Renal pelvis (tissue), 4 donors: Measurements from ENCODE around the gene CD4. TPM values are rescaled to one million over a fixed set of nuclear protein-coding genes. Genes with fewer than 3 reads are reported as not detected.
"Not testable (repeated sequence)": the region's sequence is repeated elsewhere in the genome, so short reads cannot be mapped to it uniquely, and the experiment has no call there.

Experiments used
- DNase-seq: peaks from one replicate; pipeline ENCODE4 v3.0.0-alpha.2; 2013
- polyA plus RNA-seq, 3 donors: library from polyadenylated mRNA; unstranded; fragments of 120-200 nt; gene quantifications; one replicate each; pipeline ENCODE4 v1.2.1, GENCODE V29; 2013; ENCODE audit not compliant: insufficient read length in 3 of 3

Gene CD4
- polyA plus RNA-seq, 3 donors = 31.0 to 33.1 (median 32.1) TPM

DNA sequence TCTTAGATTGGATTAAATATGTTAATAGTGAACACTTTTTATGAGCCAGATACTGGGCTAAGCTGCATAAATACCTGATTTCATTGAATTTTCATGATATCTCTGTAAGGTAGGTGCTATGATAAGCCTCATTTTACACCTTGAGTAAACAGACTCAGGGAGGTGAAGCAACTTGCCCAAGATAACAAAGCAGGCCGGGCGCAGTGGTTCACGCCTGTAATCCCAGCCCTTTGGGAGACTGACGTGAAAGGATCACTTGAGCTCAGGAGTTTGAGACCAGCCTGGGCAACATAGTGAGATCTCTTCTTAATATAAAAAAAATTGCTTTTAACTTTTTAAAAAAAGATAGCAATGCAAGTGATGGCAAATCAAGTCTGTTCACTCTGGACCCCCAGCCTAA is 52.7 kb downstream of the CD4 start:
- no peak for DNase-seq

DNA sequence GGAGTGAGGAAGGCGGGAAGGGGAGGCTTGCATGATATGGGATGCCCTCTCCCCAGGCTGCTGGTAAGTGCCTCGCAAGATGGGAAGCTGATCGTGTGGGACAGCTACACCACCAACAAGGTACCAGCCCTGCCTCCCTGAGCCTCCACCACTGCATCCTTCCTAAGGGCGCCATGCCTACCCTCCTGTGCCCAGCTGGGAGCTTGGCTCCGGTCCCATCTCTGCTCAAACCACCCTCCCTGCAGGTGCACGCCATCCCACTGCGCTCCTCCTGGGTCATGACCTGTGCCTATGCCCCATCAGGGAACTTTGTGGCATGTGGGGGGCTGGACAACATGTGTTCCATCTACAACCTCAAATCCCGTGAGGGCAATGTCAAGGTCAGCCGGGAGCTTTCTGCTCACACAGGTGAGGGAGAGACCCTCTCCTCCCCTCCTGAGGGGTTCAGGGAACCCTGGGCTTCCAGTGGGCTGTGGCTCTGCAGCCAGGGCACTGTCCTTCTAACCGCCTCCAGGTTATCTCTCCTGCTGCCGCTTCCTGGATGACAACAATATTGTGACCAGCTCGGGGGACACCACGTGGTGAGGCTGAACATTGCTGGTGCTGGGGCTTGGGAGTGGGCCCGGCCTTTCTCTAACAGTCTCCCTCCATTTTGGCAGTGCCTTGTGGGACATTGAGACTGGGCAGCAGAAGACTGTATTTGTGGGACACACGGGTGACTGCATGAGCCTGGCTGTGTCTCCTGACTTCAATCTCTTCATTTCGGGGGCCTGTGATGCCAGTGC is 54.0 kb downstream of the CD4 start:
- DNase-seq = no peak

DNA sequence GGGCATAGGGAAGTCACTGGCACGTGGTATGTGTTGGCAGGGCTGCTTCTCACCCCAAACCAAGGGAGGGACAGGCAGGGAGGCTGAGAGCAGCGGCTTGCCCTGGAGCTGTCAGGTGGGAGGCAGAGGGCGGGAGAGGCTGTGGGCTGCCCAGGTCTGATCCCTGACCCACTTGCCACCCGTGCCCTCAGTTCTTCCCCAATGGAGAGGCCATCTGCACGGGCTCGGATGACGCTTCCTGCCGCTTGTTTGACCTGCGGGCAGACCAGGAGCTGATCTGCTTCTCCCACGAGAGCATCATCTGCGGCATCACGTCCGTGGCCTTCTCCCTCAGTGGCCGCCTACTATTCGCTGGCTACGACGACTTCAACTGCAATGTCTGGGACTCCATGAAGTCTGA is 56.1 kb downstream of the CD4 start:
- DNase-seq = no peak

DNA sequence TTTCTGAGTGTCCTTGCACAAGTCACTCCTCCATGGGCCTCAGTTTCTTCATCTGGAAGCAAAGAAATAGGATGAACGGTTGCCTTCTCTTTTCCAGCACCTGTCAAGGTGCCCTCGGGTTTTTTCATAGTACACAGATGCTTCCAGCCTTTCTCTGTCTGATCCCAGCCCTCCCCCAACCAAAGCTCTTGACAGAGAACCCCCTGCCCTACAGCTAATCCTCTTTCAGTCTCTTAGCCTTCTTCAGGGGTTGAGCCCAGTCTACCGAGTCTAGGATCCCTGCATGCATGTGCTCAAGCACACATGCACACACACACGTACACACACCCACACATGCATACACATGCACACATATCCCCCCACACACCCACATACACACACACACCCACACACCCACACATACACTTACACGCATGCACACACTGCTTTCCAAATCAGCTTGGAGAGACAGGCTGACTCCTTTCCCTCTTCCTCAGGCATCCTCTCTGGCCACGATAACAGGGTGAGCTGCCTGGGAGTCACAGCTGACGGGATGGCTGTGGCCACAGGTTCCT is 57.1 kb downstream of the CD4 start:
- no peak for DNase-seq

DNA sequence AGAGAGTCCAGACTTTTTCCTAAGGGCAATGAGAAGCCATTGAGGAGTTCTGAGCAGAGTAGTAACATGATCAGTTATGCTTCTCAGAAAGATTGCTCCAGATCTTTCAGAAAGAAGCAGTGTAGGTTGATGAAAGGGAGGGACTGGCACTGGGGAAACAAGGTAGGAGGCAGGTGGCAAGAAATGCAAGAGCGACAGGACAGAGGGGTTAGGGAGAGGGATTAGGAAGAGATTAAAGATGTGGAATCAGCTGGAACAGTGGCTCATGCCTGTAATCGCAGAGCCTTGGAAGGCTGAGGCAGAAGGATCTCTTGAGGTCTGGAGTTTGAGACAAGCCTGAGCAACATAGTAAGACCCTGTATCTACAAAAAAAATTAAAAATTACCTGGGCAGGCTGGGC is 58.3 kb downstream of the CD4 start:
- no peak for DNase-seq

DNA sequence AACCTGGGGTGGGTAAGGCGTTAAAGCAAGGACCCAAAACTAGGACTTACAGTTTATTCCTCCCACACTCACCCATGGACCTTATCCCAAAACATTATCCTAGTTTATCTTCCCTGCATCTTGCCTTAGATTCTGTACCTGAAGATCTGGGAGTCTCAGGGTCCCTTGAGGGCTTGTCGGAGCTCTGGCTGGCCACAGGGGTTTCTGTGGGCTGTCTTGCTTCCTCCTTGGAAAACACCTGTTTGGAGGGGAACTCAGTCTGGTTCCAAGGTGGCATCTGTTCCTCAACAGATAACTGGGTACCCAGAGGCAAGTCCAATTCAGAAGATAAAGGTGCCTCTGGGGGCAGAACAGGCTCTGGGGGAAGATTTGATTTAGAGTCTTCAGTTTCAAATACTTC is 60.1 kb downstream of the CD4 start:
- no peak for DNase-seq

DNA sequence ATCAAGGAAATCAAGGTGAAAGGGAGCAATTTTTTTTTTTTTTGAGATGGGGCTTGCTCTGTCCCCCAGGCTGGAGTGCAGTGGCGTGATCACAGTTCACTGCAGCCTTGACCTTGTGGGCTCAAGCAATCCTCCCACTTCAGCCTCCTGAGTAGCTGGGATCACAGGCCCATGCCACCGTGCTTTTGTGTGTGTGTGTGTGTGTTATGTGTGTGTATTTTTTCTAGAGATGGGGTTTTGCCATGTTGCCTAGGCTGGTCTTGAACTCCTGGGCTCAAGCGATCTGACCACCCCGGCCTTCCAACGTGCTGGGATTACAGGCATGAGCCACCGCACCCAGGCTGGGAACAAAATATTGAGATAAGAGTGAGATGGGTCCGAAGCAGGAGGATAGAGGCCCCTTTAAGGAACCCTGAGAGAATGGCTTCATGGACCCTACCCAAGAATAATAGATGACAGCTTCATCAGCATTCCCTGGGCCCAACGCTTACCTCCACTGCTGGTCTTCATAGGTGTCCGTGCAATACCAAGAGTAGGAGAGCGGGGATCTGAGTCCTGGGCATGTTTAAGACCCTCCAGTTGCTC is 60.7 kb downstream of the CD4 start:
- DNase-seq = no peak

DNA sequence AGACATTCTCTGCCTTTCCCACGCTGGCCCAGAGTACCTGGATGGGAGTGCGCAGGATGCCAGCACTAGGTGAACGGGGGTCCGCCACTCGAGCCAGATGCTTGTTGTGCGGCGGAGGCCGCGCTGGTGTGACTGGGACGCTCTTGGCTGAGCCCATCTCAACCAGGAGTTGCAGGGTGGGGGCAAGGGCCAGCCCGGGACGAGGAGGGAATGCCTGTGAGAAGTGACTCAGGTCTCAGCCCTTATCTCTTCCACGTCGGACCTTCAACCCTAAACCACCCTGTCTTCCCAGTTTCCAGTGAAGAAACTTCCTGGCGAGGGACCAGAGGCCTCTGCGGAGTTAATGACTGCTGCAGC is 61.4 kb downstream of the CD4 start:
- no peak for DNase-seq

DNA sequence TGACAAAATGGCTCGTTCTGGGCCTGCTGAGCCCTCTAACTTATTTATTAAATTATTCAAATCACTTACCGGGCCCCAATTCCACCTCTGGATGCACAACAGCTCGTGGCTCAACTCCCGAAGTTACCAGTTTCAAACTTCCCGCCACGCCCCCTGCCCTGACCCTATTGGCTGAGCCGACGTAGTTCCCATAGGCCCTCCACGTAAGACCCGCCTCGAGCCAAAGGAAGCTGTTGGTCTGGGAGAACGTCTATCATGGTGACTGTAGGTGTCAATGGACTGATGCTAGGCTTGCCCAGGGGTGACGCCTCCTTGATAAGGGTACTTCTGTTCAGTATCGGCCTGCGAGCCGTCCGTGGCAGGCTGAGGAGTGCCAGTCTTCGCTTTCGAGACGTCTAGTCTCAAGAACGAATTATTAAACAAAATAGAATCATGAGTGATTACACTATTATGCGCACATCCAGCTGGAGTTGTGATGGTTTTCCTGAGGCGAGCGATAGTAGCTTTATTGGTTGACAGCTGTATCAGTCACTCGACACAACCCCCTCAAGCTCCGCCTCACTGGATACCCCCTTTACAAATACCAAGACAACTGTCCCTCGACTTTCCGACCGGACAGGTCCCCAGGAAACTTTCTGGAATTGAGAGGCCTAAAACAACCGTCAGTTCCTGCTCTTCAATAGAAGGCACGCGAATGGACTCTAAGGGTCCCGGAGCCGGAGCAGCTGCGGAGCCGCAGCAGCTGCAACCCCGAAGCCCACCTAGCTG is 62.0 kb downstream of the CD4 start, which contains the start of gene CDCA3:
CDCA3 (minus strand) TSS at position 134 of the 768 bp plus-strand sequence. CDS start 334 bp downstream, outside the sequence.
- peak; percentile 97 for DNase-seq

DNA sequence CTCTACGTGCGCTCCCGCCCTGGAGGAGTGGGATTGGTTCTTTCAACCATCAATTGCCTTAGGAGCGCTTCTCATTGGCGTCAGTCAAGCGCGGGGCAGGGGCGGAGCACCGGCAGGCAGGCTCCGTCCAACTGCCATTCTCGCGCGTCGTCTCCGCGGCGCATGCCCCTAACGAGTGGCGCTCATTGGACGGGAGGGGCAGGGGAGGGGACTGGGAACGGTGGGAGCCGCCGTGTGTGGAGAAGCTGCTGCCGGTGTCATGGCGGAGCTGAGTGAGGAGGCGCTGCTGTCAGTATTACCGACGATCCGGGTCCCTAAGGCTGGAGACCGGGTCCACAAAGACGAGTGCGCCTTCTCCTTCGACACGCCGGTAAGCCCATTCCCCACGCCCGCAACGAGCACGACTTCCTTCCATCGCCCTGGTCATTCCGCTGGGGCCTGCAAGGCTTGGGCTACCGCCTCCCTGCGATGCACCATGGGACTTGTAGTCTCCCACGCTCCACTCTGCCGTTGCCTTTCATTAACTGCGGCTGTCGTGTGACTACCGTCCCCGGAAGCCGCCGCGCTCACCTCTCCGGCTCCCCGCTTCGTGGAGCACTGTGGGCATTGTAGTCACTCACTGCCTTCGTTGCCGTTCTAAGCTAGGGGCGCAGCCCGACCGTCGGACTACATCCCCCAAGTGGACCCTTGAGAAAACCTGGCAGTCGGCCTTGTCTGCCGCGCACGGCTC is 62.8 kb downstream of the CD4 start, which contains the start of gene USP5:
USP5 (plus strand) TSS at position 230 of the 730 bp plus-strand sequence; CDS start at position 260, 30 bp downstream.
- peak; percentile 100 for DNase-seq

DNA sequence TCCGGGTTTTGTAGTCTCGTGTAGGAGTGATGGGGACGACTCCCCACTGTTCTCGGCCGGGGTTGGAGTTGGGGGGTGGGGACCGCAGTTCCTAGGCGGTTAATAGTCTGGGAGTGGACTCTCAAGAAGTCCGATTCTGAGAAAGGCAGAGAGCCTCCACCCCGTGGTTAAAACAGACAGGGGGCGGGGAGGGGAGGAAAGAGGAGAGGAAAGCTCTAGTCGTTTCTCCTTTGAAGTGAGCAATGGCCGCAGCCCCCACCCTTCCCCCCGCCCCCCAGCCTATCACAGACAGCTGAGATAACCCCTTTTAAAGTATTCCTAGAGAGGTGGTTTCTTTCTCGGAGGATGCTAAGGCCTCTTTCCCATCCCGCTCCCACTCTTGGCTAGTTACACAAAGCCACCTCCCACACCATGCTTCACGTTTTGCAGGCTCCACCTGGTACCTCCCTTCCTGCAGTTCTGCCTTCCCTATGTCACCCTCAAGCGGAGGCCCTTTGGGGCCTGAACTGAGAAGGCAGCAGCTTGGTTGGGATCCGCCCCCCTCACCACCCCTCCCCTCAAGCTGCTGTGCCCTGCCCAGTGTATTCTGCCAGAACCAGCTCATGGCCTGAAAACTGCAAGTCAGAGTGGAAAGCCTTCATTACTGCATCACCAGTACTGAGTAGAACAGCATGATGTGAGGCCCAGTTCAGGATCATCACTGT is 63.5 kb downstream of the CD4 start:
- no peak for DNase-seq

DNA sequence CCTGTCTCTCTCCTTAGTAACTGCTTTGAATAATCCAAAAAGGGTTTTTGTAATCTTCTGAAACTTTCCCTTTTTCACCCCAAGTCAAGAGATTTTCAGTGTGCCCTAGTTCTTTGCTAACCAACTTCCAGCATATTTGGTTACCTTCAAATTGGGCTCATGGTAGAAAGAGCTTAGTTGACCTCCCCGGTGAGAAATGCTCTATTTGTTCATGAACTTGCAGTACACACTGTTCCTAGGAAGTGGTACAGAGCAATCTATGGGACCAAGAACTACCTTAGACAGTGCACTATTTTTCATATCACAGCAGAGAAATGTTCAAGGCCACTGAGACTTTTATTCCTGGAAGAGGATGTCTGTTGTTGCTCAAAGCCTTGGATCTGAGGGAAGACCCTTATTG is 64.3 kb downstream of the CD4 start:
- no peak for DNase-seq

DNA sequence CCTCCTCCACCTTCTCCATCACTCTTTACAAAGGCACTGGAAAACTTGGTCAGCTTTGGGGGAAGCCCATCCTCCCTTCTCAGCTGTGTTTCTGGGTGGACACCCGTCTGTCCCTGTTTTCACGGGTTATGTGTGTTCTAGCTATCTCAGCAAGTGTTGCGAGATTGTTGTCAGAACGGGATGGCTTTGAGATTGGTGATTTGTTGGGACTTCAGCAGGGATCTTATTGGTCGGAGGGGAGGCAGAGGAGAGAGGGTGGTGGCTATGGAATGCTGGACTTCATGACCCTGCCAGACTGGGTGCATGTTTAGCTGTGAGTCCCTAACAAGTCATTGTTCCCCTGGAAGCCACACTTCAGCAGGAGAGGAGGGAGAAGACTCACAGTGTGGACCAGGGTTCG is 64.7 kb downstream of the CD4 start:
- no peak for DNase-seq

DNA sequence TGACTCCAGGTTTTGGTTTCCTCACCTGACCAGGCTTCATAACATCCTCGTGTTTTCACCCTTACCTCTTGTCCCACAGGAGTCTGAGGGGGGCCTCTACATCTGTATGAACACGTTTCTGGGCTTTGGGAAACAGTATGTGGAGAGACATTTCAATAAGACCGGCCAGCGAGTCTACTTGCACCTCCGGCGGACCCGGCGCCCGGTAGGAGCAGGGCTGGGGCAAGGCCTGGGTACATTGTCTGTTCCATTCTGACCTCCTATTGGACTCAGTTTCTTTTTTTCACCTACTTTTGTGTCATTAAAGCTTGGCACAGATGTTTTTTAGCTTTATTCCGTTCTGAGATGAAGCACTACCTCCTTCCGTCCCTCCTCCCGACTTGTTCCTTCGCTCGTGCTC is 66.0 kb downstream of the CD4 start:
- DNase-seq = no peak

DNA sequence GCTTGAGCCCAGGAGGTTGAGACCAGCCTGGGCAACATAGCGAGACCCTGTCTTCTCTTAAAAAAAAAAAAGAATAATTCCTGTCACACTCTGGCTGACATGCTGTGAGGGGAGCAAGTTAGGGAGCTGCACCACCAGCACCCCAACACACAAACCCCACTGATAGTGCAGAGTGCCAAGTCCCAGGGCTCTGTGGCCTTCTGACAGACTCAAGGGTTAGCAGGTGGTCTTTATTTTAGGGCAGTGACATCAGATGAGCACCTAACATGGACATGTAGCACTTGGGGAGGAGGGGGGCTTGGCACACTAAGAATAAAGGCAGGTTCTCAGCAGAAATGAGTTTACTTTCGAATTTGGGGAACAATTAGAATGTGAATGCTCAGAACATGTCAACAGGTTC is 69.5 kb downstream of the CD4 start:
- DNase-seq = no peak

DNA sequence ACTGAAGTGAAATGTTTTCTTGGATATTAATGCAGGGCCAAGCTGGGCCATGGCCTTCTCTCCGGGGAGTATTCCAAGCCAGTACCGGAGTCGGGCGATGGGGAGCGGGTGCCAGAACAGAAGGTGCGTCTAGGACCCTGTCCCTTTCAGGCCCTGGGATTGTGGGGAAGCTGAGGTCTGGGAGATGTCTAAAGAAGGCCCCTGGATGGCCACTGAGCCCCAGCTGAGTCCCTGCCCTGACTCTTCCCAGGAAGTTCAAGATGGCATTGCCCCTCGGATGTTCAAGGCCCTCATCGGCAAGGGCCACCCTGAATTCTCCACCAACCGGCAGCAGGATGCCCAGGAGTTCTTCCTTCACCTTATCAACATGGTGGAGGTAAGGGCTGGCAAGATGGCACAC is 70.8 kb downstream of the CD4 start:
- no peak for DNase-seq

DNA sequence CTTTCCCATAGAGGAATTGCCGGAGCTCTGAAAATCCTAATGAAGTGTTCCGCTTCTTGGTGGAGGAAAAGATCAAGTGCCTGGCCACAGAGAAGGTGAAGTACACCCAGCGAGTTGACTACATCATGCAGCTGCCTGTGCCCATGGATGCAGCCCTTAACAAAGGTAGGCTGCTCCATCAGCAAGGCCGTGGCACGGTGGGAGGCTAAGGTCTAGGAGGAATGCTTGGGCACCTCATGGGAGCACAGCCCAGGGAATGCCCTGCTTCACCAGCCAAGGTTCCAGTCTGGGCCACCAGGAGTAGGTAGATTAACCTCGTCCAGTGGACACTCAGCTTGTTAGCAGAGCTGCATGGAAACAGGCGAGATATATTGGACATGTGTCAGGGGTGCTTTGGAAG is 71.6 kb downstream of the CD4 start:
- no peak for DNase-seq

DNA sequence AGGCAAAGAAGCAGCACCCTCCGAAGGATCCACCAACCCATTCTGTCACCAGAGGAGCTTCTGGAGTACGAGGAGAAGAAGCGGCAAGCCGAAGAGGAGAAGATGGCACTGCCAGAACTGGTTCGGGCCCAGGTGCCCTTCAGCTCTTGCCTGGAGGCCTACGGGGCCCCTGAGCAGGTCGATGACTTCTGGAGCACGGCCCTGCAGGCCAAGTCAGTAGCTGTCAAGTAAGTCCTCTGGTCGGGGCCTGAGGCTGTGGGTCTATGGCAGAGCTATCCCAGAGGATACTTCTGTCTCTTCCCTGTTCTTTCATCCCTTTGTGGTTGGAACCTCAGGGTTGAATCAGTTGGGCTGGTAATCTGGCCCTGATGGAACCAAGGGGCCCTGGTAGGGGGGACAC is 72.1 kb downstream of the CD4 start:
- no peak for DNase-seq

DNA sequence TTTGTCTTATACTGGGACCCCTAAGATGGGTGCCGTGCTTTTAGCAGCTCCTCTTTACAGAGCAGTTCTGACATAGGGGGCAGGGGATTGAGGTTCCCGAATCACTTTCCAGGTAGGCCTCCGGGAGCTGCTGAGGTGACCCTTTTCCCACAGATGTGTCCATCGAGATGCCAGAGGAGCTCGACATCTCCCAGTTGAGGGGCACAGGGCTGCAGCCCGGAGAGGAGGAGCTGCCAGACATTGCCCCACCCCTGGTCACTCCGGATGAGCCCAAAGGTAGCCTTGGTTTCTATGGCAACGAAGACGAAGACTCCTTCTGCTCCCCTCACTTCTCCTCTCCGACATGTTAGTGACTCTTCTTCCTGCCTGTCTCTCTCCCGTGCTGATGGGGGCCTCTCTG is 73.7 kb downstream of the CD4 start:
- DNase-seq = no peak

DNA sequence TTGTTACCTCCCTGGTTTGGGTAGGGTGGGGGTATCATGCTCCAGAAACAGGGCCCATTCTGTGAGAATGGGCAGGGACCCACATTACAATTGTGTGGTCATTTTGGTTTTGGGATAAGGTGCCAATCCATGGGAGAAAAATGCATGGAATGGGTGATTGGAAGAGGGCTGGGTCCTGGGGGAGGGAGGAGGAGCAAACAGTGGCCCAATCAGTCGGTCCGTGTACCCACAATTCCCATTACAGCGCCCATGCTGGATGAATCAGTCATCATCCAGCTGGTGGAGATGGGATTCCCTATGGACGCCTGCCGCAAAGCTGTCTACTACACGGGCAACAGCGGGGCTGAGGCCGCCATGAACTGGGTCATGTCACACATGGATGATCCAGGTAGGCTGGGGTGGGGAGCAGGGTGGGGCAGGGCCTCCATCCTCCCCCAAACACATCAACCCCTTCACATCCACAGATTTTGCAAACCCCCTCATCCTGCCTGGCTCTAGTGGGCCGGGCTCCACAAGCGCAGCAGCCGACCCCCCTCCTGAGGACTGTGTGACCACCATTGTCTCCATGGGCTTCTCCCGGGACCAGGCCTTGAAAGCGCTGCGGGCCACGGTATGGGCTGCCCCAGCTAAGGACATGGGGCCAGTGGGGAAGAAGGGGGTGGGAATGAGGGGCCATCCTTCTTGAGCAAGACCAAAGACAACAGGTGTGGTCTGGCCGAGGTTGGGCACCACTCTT is 74.4 kb downstream of the CD4 start:
- no peak for DNase-seq

DNA sequence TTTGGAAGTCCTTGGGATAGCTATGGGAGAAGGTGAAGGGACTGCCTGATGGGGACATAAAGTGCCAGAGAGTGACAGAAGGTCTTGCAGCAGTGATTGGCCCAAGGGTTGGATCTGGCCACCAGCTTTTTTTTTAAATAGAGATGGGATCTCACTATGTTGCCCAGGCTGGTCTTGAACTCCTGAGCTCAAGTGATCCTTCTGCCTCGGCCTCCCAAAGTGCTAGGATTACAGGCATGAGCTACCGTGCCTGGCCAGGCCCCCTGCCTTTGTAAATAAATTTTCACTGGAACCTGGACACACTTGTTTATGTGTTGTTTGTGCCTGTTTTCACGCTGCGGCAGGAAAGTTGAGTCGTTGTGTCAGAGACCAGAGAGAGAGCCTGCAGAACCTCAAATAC is 76.0 kb downstream of the CD4 start:
- not testable (repeated sequence) for DNase-seq
